OCI-LY7 (cell line): ENCODE results near the gene PPT2.

Source experiments
- CTCF ChIP-seq: fragments of 200-600 bp; sonication (generic); conservative IDR thresholded peaks from 2 replicates; pipeline ENCODE4 v1.5.1; 2014; ENCODE audit warnings: mild to moderate bottlenecking, antibody characterized with exemption, low read length, moderate library complexity, mixed read lengths
- EZH2phosphoT487 ChIP-seq: fragments of 200-600 bp; sonication (generic); IDR thresholded peaks from 2 replicates; pipeline ENCODE4 v1.6.1; 2018; ENCODE audit warnings: low read depth, borderline replicate concordance, mild to moderate bottlenecking, mixed run types, antibody characterized with exemption, low read length, moderate library complexity, mixed read lengths

GRCh38 chr6:32163559-32164258 is 9.8 kb downstream of the PPT2 start:
- TF ChIP-seq CTCF (no peak), EZH2phosphoT487 (no peak)
